HepG2 (cell line): ENCODE results near the gene MCOLN1. TPM values are rescaled to one million over a fixed set of nuclear protein-coding genes. Genes with fewer than 3 reads are reported as not detected.

Experiments used
- ATM ChIP-seq: fragments of 450-650 bp; IDR thresholded peaks from 2 replicates; pipeline ENCODE4 v1.7.1; 2017; ENCODE audit warnings: mild to moderate bottlenecking, borderline replicate concordance
- CHD4 ChIP-seq: fragments of 200-600 bp; sonication (generic); IDR thresholded peaks from 2 replicates; pipeline ENCODE4 v1.7.0; 2017; ENCODE audit warnings: mild to moderate bottlenecking, low read length, borderline replicate concordance
- FIP1L1 ChIP-seq: fragments of 200-400 bp; formaldehyde crosslinking; IDR thresholded peaks from 2 replicates; pipeline ENCODE4 v1.6.1; 2018; ENCODE audit warnings: low read depth, mild to moderate bottlenecking, low read length, moderate library complexity, borderline replicate concordance; ENCODE audit not compliant: insufficient read depth
- FOSL2 ChIP-seq: sonication (generic); formaldehyde crosslinking; IDR thresholded peaks from 2 replicates; pipeline ENCODE4 v1.4.0; 2020; ENCODE audit warnings: missing genetic modification reagents
- FOXP4 ChIP-seq: sonication (generic); formaldehyde crosslinking; IDR thresholded peaks from 2 replicates; pipeline ENCODE4 v1.4.0; 2020; ENCODE audit warnings: missing genetic modification reagents
- LCORL ChIP-seq, 2 experiments: fragments of 450-650 bp in 1 of 2; sonication (generic) in 1 of 2; formaldehyde crosslinking in 1 of 2; IDR thresholded peaks; 2 replicates each; pipeline versions ENCODE4 v1.5.0 to v1.6.1; 2017 to 2020; ENCODE audit warnings: antibody characterized with exemption in 1 of 2, missing genetic modification reagents in 1 of 2
- RFXAP ChIP-seq: sonication (generic); formaldehyde crosslinking; IDR thresholded peaks from 2 replicates; pipeline ENCODE4 v1.4.0; 2020; ENCODE audit warnings: missing genetic modification reagents, borderline replicate concordance
- SRSF9 ChIP-seq: fragments of 200-400 bp; formaldehyde crosslinking; IDR thresholded peaks from 2 replicates; pipeline ENCODE4 v1.6.1; 2018; ENCODE audit warnings: borderline replicate concordance, mild to moderate bottlenecking, low read depth, low read length; ENCODE audit not compliant: insufficient read depth, poor library complexity, severe bottlenecking
- TCF12 ChIP-seq, 2 experiments: fragments of 450-650 bp in 1 of 2; sonication (generic) in 1 of 2; formaldehyde crosslinking in 1 of 2; IDR thresholded peaks; 2 replicates each; pipeline versions ENCODE4 v1.6.1 to v1.8.0; 2017 to 2022; ENCODE audit warnings: antibody characterized with exemption in 1 of 2, mild to moderate bottlenecking in 1 of 2, missing genetic modification reagents in 1 of 2, moderate library complexity in 1 of 2
- XBP1 ChIP-seq: sonication (generic); formaldehyde crosslinking; IDR thresholded peaks from 2 replicates; pipeline ENCODE4 v1.5.0; 2020; ENCODE audit warnings: missing genetic modification reagents
- ZFYVE20 ChIP-seq: sonication (generic); formaldehyde crosslinking; IDR thresholded peaks from 2 replicates; pipeline ENCODE4 v1.8.0; 2023; ENCODE audit warnings: low read depth, mild to moderate bottlenecking, moderate library complexity, missing genetic modification reagents, borderline replicate concordance
- ZNF24 ChIP-seq: fragments of 450-650 bp; IDR thresholded peaks from 2 replicates; pipeline ENCODE4 v1.6.1; 2017; ENCODE audit warnings: antibody characterized with exemption, mild to moderate bottlenecking
- ZNF800 ChIP-seq: sonication (generic); formaldehyde crosslinking; IDR thresholded peaks from 2 replicates; pipeline ENCODE4 v1.4.0; 2020; ENCODE audit warnings: missing genetic modification reagents
- ZNF891 ChIP-seq: sonication (generic); formaldehyde crosslinking; IDR thresholded peaks from 2 replicates; pipeline ENCODE4 v1.5.0; 2020; ENCODE audit warnings: mild to moderate bottlenecking, missing genetic modification reagents
- ZSCAN20 ChIP-seq: sonication (generic); formaldehyde crosslinking; IDR thresholded peaks from 2 replicates; pipeline ENCODE4 v1.4.0; 2020; ENCODE audit warnings: missing genetic modification reagents, mild to moderate bottlenecking, borderline replicate concordance
- ZSCAN29 ChIP-seq: sonication (generic); formaldehyde crosslinking; conservative IDR thresholded peaks from 2 replicates; pipeline ENCODE4 v1.4.0; 2020; ENCODE audit warnings: mild to moderate bottlenecking, missing genetic modification reagents
- polyA plus RNA-seq, 8 experiments: library from polyadenylated mRNA; depleted of rRNA in 3 of 8; stranded (reverse) in 7 of 8; unstranded in 1 of 8; fragments of >200 nt; fragmentation: Illumina TruSeq in 4 of 8; extraction: Trizol in 4 of 8; gene quantifications; 2 replicates each; pipeline versions ENCODE4 v1.2.1 to v1.2.3, GENCODE V29; 2011 to 2016; ENCODE audit warnings: low read depth in 4 of 8, missing spikeins in 1 of 8, mixed read lengths in 1 of 8; ENCODE audit not compliant: insufficient read depth in 1 of 8
- total RNA-seq, 5 experiments: library from RNA; depleted of rRNA; stranded (reverse); fragments of >200 nt; fragmentation: Illumina TruSeq; extraction: Trizol; gene quantifications; 2 replicates each; pipeline ENCODE4 v1.2.3, GENCODE V29; 2016; ENCODE audit warnings: low read depth in 1 of 5
- TF ChIP-seq, protein P1 (sequence below): sonication (generic); formaldehyde crosslinking; IDR thresholded peaks from 2 replicates; pipeline ENCODE4 v1.5.0; 2020; ENCODE audit warnings: missing genetic modification reagents
- TF ChIP-seq, protein P2 (sequence below): sonication (generic); formaldehyde crosslinking; IDR thresholded peaks from 2 replicates; pipeline ENCODE4 v1.4.0; 2020; ENCODE audit warnings: missing genetic modification reagents

MCOLN1 gene
- total and polyA plus RNA-seq, 2 of the 13 experiments (the other 11 are each of a cell fraction or from before 2014, with no cell fraction given): 3.4 to 15.7 TPM

DNA sequence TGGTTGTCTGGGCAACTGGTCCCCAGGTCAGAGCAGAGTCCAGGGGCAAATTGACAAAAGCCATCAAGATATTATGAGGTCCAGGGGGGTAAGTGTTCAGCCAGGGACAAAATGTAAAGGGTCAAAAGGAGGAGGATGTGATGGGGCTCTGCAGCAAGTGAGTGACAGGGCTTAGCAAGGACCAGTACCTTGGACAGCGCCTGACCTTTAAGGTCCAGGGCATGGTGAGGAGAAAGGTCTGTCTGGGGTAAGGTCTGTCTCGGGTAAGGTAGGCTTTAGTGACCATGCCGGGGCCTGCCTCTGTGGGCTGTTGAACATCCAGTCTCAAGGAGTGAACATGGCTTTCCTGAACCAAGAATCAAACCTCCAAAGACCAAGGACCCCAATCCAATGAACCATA lies 12.8 kb upstream of the MCOLN1 start (continued):
- TF ChIP-seq, protein P1, sequence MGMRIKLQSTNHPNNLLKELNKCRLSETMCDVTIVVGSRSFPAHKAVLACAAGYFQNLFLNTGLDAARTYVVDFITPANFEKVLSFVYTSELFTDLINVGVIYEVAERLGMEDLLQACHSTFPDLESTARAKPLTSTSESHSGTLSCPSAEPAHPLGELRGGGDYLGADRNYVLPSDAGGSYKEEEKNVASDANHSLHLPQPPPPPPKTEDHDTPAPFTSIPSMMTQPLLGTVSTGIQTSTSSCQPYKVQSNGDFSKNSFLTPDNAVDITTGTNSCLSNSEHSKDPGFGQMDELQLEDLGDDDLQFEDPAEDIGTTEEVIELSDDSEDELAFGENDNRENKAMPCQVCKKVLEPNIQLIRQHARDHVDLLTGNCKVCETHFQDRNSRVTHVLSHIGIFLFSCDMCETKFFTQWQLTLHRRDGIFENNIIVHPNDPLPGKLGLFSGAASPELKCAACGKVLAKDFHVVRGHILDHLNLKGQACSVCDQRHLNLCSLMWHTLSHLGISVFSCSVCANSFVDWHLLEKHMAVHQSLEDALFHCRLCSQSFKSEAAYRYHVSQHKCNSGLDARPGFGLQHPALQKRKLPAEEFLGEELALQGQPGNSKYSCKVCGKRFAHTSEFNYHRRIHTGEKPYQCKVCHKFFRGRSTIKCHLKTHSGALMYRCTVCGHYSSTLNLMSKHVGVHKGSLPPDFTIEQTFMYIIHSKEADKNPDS: no peak
- peak; percentile 21; the same call in 1 of the 2 replicates for TF ChIP-seq FOSL2 (CRISPR knock-in tag)
- no peak for TF ChIP-seq ZNF891 (CRISPR knock-in tag)
- TF ChIP-seq LCORL (IDR thresholded peaks at IDR 0.05): no peak
- TF ChIP-seq LCORL (CRISPR knock-in tag; IDR thresholded peaks at IDR 0.05): no peak
- no peak for TF ChIP-seq ZNF800 (CRISPR knock-in tag)
- TF ChIP-seq FOXP4: no peak
- TF ChIP-seq, protein P2, sequence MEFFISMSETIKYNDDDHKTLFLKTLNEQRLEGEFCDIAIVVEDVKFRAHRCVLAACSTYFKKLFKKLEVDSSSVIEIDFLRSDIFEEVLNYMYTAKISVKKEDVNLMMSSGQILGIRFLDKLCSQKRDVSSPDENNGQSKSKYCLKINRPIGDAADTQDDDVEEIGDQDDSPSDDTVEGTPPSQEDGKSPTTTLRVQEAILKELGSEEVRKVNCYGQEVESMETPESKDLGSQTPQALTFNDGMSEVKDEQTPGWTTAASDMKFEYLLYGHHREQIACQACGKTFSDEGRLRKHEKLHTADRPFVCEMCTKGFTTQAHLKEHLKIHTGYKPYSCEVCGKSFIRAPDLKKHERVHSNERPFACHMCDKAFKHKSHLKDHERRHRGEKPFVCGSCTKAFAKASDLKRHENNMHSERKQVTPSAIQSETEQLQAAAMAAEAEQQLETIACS: no peak
- TF ChIP-seq SRSF9: no peak
- TF ChIP-seq XBP1 (CRISPR knock-in tag): no peak
- TF ChIP-seq FIP1L1: no peak
- no peak for TF ChIP-seq ATM
- no peak for TF ChIP-seq TCF12 (IDR thresholded peaks at IDR 0.05)
- TF ChIP-seq TCF12 (CRISPR knock-in tag; IDR thresholded peaks at IDR 0.05): no peak
- TF ChIP-seq ZSCAN20 (CRISPR knock-in tag): no peak
- no peak for TF ChIP-seq ZNF24
- no peak for TF ChIP-seq ZSCAN29
- TF ChIP-seq RFXAP (CRISPR knock-in tag): no peak
- TF ChIP-seq CHD4: no peak
- no peak for TF ChIP-seq ZFYVE20
